Measurements from ENCODE around the gene MRNIP.

DNA sequence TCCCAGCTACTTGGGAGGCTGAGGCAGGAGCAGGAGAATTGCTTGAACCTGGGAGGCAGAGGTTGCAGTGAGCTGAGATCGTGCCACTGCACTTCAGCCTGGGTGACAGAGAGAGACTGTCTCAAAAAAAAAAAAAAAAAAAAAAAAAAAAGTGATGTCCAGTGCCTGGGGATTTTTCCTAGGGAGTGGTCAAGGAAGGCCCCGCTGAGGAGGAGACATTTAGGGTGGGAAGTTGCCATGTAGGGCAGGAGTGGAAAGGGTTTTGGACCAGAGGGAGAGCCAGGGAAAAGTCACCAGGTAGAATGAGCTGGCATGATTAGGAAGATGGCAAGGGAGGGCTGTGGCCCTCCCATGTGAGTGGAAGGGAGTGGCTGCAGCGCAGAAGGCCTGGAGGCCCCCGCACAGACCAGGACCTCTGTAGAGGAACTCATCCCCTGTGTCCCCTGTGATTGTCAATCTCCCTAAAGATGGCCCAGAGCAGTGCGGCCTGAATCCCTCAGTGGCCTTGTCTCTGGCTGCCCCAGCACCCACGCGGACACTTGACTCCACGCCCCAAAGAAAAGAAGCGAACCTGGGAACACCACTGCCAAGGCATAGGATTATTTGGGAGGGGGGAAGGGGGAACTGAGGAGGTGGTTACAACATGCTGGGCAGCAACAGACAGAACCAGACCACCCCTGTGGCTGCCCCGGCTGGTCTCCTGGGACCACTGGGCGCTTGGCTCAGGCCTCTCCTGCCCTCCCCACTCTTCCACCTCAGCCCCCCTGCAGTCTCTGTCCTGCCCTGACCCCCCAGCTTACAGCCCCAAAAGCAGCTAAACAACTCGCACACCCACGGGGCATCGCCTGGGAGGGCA, 40.5 kb downstream of the MRNIP start:
- TF ChIP-seq, protein P1, sequence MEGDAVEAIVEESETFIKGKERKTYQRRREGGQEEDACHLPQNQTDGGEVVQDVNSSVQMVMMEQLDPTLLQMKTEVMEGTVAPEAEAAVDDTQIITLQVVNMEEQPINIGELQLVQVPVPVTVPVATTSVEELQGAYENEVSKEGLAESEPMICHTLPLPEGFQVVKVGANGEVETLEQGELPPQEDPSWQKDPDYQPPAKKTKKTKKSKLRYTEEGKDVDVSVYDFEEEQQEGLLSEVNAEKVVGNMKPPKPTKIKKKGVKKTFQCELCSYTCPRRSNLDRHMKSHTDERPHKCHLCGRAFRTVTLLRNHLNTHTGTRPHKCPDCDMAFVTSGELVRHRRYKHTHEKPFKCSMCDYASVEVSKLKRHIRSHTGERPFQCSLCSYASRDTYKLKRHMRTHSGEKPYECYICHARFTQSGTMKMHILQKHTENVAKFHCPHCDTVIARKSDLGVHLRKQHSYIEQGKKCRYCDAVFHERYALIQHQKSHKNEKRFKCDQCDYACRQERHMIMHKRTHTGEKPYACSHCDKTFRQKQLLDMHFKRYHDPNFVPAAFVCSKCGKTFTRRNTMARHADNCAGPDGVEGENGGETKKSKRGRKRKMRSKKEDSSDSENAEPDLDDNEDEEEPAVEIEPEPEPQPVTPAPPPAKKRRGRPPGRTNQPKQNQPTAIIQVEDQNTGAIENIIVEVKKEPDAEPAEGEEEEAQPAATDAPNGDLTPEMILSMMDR (IDR thresholded peaks at IDR 0.05): no peak
- TF ChIP-seq POLR2A (IDR thresholded peaks at IDR 0.05) (no peak), POLR2AphosphoS5 (IDR thresholded peaks at IDR 0.05) (no peak)

All from gastroesophageal sphincter (tissue), 3 donors.